Measurements from ENCODE around the gene LRP1B.

Gene LRP1B

DNA sequence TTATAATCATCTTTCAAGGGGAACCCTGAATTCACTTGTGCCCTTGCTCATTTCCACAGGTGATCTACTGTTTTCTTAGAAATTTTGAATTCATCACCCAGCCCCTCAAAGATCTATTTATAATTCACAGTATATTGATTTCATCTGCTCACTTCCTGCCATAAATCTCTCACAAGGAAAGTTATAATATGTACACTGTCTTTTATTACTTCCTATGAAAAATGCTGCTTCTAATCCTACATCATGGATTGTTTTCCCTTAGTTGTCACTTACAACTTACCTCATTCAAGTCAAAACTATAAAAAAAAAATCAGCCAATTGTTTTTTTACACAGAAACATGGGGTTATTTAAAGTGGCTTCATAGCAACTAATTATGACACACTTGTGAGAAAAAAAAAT lies 1443.0 kb downstream of the LRP1B start:
- H3K4me1 ChIP-seq (ENCODE audit: control insufficient read depth in 1 of 2, insufficient read depth in 1 of 2, low read depth in 1 of 2, low read length in 1 of 2) = no peaks in the 10 kb centered on the region
- TF ChIP-seq, protein P1, sequence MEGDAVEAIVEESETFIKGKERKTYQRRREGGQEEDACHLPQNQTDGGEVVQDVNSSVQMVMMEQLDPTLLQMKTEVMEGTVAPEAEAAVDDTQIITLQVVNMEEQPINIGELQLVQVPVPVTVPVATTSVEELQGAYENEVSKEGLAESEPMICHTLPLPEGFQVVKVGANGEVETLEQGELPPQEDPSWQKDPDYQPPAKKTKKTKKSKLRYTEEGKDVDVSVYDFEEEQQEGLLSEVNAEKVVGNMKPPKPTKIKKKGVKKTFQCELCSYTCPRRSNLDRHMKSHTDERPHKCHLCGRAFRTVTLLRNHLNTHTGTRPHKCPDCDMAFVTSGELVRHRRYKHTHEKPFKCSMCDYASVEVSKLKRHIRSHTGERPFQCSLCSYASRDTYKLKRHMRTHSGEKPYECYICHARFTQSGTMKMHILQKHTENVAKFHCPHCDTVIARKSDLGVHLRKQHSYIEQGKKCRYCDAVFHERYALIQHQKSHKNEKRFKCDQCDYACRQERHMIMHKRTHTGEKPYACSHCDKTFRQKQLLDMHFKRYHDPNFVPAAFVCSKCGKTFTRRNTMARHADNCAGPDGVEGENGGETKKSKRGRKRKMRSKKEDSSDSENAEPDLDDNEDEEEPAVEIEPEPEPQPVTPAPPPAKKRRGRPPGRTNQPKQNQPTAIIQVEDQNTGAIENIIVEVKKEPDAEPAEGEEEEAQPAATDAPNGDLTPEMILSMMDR (IDR thresholded peaks at IDR 0.05) = no peak
- no peak overlapping the region for H3K4me3 ChIP-seq (ENCODE audit: low read depth in 1 of 2, low read length in 1 of 2)
- no peaks in the 10 kb centered on the region for H3K9me3 ChIP-seq
- no peaks in the 10 kb centered on the region for H3K27me3 ChIP-seq
- H3K36me3 ChIP-seq = no peaks in the 10 kb centered on the region
- no peak overlapping the region for H3K27ac ChIP-seq

DNA sequence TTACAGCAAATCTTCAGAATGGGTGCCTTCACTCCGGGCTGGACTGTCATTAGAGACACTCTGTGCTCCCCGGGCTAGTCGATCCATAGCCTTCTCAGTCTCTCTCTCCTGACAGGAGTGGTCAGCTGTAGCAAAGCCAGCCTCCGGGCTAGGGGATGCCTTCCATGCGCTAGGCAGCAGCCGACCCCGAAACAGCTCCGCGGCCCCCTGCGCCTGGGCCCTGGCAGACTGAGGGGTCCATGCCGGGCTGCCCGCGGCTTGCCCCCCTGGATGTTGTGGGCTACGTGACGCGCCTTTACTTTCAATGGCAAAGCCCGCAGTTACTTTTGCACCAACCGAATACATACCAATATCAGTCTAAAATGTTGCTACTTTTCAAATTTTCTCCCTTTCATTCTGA lies 1447.2 kb downstream of the LRP1B start:
- Histone ChIP-seq H3K36me3 (no peaks in the 10 kb centered on the region), H3K9me3 (no peaks in the 10 kb centered on the region), H3K4me3 (ENCODE audit: low read depth in 1 of 2, low read length in 1 of 2) (no peak overlapping the region), H3K27ac (no peak overlapping the region), H3K4me1 (ENCODE audit: control insufficient read depth in 1 of 2, insufficient read depth in 1 of 2, low read depth in 1 of 2, low read length in 1 of 2) (no peaks in the 10 kb centered on the region), H3K27me3 (no peaks in the 10 kb centered on the region)
- TF ChIP-seq, protein P1 (IDR thresholded peaks at IDR 0.05) = no peak

DNA sequence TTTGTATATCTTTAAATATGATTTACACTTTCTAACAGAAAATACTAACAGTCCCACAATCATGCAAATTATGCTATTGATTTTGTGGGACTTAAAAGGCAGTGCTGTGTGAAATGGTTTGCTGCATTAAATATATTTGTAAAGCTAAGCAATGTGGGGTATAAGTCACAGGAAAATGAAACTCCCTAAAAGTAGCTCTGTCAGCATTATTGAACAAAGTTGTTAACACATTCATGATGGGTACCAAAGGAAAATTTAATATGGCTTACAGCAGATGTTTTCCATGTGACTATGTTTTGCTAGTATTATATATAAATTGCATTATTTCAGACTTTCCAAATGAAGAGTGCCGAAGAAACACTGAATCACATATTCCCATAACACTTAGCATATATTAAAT lies 1450.0 kb downstream of the LRP1B start:
- H3K36me3 ChIP-seq = no peaks in the 10 kb centered on the region
- no peak overlapping the region for H3K4me3 ChIP-seq (ENCODE audit: low read depth in 1 of 2, low read length in 1 of 2)
- no peaks in the 10 kb centered on the region for H3K4me1 ChIP-seq (ENCODE audit: control insufficient read depth in 1 of 2, insufficient read depth in 1 of 2, low read depth in 1 of 2, low read length in 1 of 2)
- no peak overlapping the region for H3K27ac ChIP-seq
- H3K9me3 ChIP-seq = no peaks in the 10 kb centered on the region
- TF ChIP-seq, protein P1 (IDR thresholded peaks at IDR 0.05) = no peak
- no peaks in the 10 kb centered on the region for H3K27me3 ChIP-seq

DNA sequence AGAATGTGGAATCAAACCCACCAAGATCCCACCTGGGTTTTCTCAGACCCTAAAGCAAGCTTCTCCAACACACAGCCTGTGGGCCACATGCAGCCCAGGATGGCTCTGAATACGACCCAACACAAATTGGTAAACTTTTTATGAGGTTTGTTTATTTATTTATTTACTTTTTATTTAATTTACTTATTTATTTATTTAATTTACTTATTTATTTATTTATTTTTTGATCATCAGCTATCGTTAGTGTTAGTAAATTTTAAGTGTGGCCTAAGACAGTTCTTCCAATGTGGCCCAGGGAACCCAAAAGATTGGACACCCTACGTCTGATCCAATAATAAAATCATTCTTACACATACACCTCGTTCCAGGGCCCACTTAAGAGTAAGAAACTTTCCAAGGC lies 1451.1 kb downstream of the LRP1B start:
- Histone ChIP-seq H3K36me3 (no peaks in the 10 kb centered on the region), H3K4me1 (ENCODE audit: control insufficient read depth in 1 of 2, insufficient read depth in 1 of 2, low read depth in 1 of 2, low read length in 1 of 2) (no peaks in the 10 kb centered on the region), H3K27ac (no peak overlapping the region), H3K4me3 (ENCODE audit: low read depth in 1 of 2, low read length in 1 of 2) (no peak overlapping the region), H3K9me3 (no peaks in the 10 kb centered on the region), H3K27me3 (no peaks in the 10 kb centered on the region)
- TF ChIP-seq, protein P1 (IDR thresholded peaks at IDR 0.05) = no peak

DNA sequence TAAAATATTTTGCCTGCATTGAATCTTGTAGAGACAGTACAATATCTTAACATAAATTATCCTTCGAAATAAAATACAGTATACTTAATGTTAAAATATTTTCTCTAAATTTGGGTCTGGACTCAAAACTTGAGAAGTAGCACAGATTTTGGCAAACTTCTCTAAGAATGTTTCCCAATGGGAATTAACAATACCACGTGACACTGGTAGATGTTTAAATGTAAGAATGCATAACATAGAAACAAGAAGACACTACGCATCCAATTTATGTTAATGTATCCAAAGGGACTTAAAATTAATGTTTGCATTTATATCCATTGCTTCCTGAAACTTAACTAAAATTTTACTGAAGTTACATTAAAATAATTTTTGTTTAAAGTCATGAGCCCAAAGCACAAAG lies 1460.9 kb downstream of the LRP1B start:
- H3K36me3 ChIP-seq = no peaks in the 10 kb centered on the region
- H3K4me1 ChIP-seq (ENCODE audit: control insufficient read depth in 1 of 2, insufficient read depth in 1 of 2, low read depth in 1 of 2, low read length in 1 of 2) = no peaks in the 10 kb centered on the region
- no peaks in the 10 kb centered on the region for H3K27me3 ChIP-seq
- H3K4me3 ChIP-seq (ENCODE audit: low read depth in 1 of 2, low read length in 1 of 2) = no peak overlapping the region
- TF ChIP-seq, protein P1 (IDR thresholded peaks at IDR 0.05) = no peak
- H3K27ac ChIP-seq = no peak overlapping the region
- H3K9me3 ChIP-seq = no peaks in the 10 kb centered on the region

DNA sequence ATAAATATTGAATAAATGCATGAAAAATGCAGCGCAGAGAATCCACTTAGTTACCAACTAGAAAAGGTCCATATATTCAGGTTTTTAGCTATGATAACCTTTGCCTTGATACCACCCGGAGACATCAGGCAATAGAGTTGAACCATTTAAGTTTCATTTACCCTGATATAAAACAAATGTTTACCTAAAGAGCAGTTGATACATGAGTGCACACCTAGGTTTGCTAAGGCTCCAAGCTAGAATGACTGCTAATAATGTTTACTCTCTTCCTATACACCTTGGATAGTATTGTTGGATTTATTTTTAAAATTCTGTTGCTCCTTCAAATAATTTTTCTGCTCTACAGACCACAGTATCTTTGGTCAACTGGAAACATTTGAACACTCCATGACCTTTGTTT lies 1463.6 kb downstream of the LRP1B start:
- TF ChIP-seq, protein P1 (IDR thresholded peaks at IDR 0.05) = no peak
- Histone ChIP-seq H3K27me3 (no peaks in the 10 kb centered on the region), H3K4me3 (ENCODE audit: low read depth in 1 of 2, low read length in 1 of 2) (no peak overlapping the region), H3K9me3 (no peaks in the 10 kb centered on the region), H3K36me3 (no peaks in the 10 kb centered on the region), H3K4me1 (ENCODE audit: control insufficient read depth in 1 of 2, insufficient read depth in 1 of 2, low read depth in 1 of 2, low read length in 1 of 2) (no peaks in the 10 kb centered on the region), H3K27ac (no peak overlapping the region)

All from neutrophil (primary cell).